GM18517 (cell line): ENCODE measurements around the gene GPSM3.
"Not testable (repeated sequence)": the region's sequence is repeated elsewhere in the genome, so short reads cannot be mapped to it uniquely, and the experiment has no call there.

Experiments
- ATAC-seq: cut with Tn5 transposase; IDR thresholded peaks from one replicate; pipeline ENCODE4 v1.9.1; 2021; ENCODE audit warnings: mild to moderate bottlenecking, moderate library complexity; ENCODE audit not compliant: unreplicated experiment

GPSM3 gene, protein sequence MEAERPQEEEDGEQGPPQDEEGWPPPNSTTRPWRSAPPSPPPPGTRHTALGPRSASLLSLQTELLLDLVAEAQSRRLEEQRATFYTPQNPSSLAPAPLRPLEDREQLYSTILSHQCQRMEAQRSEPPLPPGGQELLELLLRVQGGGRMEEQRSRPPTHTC

DNA sequence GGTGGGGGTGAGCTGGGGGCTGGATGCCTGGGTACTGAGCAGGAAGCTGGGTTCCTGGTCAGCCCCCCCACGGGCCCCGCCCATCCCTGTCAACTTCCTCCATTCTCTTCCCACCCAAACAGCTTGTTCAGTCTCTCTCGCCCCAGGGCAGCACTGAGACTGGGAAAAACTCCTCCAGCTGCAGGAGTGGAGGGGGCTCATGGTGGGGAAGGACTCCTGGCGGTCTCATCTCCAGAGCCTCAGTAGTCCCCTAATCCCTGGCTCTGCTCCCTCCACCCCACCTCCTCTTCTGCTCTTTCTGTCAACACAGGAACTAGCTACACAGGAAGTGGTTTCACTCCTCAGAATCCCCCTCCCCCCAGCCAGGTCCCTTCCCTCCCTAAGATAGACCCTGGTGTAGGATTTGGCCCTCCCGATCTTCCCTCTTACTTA is at the start of gene GPSM3:
Gene GPSM3 (minus strand): TSS at position 36 of the 432 bp plus-strand sequence. CDS start 130 bp downstream, outside the sequence.
- no peak for ATAC-seq

DNA sequence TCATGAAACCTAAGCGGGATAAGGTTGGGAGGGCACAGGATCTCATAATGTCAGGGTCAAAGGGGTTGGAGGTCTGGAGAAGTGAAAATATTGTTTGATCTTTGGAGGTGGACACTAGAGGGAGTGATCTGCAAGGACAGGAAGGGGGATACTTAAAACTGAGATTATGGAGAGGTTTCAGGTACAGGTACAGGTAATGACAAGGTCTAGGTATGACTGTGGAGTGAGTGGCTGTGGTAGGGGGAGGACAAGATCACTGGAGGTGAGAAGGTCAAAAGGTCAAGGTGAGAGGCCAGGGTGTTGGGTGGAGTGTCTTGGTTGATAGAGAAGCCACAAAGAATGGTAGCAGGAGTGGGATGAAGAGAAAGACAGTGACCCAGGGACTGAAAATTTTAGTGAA is 48.2 kb upstream of the GPSM3 start:
- no peak for ATAC-seq

DNA sequence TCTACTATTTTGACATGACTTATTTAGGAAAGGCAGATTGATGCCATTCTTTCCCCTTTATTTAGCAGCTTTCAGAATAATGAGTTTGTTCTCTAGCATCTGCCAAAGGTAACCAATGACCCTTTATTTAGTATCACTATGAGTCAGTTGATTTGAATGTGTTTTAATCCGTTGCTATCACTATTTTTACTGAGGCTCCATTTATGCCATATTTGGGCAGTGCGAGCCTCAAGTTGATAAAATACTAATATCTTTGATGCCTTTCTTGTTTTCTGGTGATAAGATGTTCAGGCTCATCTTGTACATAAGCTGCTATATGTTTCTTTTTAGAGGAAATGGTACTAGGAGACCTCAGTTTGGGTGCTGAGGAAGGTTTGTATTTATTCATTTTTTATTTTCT is 47.0 kb upstream of the GPSM3 start:
- ATAC-seq: no peak

DNA sequence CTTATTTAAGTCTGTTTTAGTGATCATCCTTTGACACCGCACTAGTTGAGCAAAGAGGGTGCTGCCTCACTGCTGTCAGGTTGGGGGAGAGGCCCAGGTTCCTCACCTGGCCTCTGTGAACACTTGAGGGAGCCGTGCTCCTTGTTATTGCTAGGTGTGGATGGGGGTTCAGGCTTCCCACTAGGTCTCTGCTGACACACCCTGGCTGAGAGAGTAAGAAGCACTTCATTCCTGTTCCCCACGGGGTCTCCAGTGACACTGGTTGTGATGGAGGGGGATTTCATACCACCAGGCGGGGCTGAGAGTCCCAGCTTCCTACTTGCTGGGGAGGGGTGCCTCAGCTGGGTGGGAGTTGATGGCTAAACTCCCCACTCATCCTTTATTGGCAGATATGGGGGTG is 42.5 kb upstream of the GPSM3 start:
- ATAC-seq: no peak

DNA sequence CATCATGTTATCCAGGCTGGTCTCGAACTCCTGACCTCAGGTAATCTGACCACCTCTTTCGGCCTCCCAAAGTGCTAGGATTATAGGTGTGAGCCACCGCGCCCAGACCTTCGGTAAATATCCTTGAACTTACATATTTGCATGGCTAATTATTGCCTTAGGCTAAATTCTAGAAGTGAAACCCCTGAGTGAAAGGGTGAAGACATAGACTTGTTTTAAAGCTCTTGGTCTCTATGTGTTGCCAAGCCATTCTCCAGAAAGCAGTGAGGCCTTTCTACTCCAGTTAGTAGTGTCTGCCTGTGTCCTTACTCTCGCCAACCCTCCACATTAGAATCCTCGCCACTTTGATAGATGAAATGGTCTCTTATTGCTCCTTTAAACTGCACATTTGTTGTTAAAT is 34.0 kb upstream of the GPSM3 start:
- ATAC-seq: no peak

DNA sequence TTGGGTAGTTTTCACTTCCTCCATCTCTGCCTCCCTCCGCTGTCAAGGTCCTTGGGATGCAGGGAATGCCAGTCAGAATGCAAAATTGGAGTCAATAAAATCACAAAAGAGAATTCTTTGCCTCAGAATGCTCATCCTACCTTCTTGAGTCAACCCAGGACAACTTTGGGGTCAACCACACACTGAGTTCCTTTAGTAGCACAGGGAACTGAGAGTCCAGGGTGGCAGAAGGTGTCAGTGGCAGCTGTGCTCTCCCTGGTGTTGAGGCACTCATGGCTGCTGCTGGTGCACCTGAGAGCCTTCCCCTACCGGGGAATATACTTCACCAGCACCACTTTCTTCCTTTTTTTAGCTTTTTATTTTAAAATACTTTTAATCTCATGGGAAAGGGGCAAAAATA is 32.3 kb upstream of the GPSM3 start:
- no peak for ATAC-seq

DNA sequence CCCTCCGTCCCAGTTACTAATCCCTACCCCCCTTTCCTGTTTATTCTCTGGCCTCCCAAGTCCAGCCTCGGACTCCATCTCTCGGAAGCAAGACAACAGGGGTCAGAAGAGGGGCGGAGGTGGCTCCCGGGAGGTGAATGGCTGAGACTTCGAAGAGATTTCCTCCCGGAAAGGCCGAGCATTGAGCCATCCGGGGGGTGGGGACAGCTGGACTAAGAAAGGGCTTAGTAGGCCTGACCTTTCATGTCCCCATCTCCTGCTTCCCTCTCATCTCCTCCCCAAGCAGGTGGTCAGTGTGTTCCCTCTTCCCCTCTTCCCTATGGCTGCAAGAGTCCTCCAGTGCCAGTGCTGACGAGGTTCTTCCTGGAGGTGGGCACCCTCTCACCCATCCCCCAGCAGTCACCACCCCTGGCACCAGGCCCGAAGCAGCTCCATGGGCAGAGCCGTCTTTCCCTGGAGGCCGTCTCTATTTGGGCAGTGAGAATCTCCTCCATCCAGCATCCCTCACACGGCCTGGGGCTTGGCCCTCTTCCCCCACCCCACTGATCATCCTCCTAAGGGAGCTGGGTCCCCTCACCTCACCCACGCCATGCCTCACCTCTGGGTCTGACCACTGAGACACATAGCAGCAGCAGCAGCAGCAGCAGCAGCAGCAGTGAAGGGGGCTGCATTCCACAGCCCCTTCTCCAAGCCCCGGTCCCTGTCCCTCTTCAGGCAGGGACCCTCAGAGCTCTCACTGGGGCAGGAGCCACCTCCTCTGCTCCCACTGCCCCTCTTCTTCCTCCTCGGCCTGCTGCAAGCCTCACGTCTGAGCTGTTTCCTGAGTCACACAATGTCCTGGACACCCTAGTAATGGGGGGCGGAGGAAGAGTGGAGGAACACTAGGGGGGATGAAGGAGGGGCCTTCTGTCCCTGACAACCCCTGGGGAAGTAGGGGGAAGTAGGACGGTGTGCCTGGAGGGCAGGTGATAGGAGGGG is 31.1 kb upstream of the GPSM3 start, which contains the start of gene NOTCH4:
Gene NOTCH4 (minus strand): TSS at position 810 of the 978 bp plus-strand sequence. CDS start 139 bp downstream, at position 671.
- no peak for ATAC-seq

DNA sequence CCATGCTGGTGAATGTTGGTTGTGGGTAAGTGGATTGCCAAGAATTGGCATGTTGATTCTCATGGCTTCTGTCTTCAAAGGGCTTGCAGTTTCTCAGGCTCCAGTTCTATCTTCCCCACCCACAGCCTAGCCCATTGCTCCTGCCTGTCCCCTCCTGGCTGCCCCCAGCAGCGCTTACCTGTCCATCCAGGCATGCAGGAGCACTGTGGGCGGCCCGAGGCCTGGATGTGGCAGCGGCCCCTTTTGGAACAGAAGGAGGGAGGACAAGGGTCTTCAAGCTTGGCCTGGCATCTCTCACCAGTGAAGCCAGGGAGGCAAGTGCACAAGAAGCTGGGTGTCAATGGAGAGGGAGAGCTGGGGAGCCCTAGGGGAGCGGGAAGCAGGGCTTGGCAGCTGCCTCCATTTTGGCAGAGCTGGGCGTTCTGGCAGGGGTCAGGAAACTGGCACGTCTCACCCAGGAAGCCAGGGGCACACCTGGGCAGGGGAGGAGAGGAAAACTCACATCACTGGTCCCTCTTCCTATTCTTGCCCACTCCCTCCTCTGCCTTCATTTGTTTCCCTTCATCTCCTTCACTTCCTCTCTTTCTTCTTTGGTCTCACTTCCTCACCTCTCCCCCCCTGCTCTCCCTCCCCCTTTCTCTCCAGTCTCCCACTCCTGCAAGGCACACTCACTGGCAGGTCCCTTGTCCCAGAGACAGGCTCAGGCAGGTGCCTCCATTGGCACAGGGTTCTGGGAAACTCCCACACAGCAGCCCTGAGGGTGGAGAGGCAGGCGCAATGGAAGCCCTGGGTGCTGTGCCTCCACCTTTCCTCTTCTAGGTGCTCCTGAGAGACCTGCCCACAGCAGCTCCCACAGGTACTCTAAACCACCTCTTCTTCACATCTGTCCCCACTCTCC is 30.1 kb upstream of the GPSM3 start:
- no peak for ATAC-seq

DNA sequence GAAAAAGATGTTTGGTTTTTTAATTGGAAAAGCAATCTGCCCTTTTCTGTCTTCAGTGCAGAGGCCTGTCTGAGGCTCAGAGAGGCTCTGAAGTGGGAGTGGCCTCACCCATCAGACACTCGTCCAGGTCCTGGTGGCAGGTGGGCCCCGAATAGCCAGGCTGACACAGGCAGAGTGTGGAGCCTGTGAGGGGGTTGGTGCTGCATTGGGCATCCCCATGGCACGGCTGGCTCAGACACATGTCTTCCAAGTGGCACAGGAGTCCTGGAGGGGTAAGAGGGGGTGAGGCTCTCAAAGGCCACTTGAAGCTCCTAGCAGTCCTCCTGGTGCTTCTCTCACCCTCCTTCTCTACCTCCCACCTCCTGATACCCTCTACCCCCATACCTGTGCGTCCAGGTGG is 27.6 kb upstream of the GPSM3 start:
- no peak for ATAC-seq

DNA sequence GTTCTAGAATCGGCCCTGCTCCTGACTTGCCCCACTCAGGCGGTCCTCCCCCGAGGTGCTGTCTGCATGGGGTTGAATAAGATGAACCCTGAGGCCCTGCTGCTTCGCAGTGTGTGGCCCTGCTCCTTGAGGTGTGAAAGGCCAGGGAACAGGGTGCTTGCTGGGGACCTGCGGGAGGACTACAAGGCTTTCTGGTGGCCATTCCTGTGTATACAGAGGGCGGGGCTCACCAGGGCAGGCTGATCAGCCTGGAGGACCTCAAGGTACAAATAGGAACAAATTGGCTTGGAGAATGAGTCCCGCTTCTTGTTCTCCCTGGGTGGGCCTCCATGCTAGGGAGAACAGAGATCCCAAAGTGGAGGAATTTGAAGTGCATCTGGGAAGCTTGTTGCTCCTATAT is 25.7 kb upstream of the GPSM3 start:
- no peak for ATAC-seq

DNA sequence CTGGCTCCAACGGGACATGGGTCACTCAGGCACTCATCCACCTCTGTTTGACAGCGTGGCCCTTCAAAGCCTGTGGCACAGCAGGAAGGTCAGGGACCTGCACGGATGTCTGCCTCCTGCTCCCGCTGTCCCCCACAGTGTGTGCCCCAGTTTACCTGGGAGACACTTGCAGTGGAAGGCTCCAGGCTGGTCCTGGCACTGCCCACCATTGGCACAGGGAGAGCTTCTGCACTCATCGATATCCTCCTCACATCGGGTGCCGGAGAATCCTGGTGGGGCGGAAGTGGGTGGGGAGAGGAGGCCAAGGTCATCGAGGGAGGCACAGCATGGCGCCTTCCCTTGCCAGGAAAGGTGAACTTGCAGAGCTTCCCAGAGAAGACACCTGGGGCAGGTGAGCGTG is 24.6 kb upstream of the GPSM3 start:
- ATAC-seq: no peak

DNA sequence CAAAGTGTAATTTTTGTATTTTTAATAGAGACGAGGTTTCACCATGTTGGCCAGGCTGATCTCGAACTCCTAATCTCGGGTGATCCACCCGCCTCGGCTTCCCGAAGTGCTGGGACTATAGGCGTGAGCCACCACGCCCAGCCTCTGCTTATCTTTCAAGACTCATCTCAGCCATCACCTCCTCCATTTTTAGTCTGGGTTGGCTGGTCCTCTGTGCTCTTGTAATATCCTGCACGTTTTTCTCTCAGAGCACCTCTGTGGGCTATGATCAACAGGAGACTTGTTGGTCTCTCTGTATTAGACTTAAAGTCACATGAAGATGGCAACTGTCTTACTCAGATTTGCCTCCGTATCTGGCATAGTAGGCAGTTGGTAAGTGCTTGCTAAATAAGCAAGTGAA is 23.8 kb upstream of the GPSM3 start:
- no peak for ATAC-seq

DNA sequence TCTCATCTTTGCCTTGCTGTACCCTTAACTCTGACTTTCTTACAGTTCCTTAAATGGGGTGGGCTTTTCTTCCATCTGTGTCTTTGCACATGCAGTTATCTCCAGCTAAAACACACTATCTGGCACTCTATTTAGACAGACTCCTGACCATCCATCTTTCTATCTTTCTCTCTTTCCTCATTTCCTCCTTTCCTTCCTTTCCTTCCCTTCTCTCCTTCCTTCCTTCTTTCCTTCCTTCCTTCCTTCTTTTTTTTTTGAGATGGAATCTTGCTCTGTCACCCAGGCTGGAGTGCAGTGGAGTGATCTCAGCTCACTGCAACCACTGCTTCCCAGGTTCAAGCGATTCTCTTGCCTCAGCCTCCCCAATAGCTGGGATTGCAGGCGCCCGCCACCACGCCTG is 23.2 kb upstream of the GPSM3 start:
- no peak for ATAC-seq

DNA sequence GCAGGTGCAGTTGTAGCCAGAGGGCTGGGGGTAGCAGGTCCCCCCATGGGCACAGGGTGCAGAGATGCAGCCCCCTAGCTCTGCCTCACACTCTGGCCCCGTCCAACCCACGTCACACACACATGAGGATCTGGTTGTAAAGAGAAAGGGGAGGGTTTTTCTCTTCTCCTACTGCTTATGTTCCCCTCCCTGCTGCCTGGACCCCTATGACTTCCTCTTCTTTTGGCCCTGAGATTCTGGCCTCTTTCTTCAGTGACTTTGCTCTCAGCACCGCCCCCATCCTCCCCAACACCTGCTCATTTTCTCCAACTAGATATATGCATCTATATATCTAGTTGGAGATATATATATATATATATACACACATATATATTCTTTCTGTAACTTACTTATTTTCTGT is 21.7 kb upstream of the GPSM3 start:
- ATAC-seq: no peak

DNA sequence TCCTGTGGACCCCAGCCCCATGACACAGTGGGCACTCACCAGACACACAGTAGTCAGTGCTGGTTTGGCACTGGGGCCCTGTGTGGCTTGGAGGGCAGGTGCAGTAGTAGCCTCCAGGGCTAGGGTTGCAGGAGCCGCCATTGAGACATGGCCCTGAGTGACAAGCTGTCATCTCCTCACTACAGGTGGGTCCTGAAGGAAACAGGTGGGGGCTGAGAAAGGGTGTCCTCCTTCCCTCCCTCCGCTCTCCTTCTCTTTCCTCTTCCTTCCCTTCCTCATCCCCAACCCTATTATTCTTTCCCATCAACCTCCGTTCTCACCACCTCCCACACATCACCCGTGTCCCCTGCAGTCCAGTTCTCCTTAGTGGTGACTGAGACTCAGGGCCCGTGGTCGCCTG is 21.2 kb upstream of the GPSM3 start:
- no peak for ATAC-seq

DNA sequence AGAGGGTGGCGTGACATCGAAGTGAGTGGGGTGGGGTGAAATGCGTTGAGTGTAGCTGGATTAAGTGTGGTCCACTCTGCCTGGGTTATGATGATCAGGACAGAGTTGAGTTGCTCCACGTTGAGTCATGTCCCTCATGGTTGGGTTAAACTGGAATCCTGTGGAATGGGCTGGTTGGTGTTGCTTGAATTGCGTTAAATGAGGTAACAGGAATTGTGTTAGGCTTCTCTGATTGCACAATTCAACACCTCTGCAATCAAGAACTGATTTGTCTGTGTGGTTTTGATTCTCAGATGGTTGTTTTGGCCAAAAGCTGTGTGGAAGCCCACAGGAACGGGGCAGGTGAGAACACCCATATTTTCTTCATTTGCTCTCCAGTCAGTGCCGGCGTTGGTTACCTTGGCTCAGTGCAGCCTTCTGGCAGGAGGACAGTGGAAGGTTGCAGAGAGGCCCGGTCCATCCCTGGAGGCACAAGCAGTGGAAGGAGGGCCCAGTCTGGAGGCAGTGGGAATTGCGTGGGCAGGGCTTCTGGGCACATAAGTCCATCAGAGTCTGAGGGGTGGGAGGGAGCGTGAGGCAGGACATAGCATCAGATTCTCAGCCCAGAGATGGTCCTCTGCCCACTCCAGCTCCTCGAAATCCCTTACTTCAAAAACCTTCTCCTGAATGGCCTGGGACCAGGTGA is 19.8 kb upstream of the GPSM3 start:
- no peak for ATAC-seq

DNA sequence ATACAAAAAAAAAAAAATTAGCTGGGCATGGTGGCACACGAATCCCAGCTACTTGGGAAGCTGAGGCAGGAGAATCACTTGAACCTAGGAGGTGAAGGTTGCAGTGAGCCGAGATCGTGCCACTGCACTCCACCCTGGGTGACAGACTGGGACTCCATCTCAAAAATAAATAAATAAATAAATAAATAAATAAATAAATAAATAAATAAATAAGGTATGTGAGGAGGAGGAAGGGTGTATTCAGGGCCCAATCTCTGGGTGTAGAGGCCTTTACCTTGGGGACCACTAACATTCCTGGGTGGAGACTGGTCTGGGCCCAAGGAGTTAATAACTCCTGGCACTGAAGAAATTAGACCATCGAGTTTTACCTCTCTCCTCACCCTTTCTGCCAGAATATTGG is 19.0 kb upstream of the GPSM3 start:
- ATAC-seq: not testable (repeated sequence)

DNA sequence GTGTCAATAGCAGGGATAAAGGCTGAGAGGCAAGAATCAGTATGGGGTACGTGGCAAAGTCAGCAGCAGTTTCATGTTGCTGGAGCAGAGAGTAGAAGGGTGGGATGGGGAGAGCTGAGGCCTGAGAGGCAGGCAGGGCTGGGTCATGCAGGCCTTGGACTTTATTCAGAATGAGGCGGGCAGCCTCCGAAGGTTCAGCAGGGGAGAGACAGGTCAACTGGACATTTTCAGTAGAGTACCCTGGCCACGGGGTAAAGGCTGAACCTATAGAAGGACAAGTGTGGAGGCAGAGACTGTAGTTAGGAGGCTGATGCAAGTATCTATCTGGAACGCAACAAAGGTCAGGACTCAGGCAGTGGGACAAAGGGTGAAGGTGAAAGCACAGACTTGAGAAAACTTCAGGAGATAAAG is 17.8 kb upstream of the GPSM3 start:
- ATAC-seq: no peak

DNA sequence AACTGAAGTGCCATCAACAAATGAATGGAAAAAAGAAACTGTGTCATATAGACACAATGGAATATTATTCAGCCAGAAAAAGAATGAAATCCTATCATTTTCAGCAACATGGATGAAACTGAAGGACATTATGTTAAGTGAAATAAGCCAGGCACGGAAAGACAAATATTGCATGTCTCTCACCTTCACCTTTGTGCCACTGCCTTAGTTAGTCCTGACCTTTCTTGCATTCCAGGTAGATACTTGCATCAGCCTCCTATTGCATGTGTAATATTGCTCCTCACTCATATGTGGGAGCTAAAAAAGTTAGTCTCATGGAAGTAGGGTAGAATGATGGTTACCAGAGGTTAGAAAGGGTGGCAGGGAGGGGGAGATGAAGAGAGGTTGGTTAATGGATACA is 16.6 kb upstream of the GPSM3 start:
- ATAC-seq: no peak

DNA sequence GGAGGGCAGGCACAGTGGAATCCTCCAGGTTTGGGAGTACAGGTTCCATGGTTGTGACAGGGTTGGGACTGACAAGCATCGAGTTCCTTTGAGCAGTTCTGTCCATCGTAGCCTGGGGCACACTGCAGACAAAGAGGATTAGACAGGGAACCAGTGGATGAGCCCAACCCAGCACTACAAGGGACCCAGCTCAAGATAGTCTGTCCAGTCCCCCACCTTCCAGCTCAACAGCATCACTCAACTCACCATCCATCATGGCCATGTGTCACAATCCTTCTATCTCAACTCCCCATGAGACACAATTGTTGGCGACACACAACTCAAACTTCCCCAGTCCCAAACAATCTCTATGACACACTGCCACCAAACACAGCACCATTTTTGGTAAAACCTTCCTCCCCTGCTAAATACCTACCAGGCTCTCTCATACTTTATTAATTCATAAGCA is 11.8 kb upstream of the GPSM3 start:
- no peak for ATAC-seq
